ENCODE data around the gene BRD4. TPM values are rescaled to one million over a fixed set of nuclear protein-coding genes. Genes with fewer than 3 reads are reported as not detected.

Gene BRD4
- total RNA-seq, 1 donor = 25.7 TPM

- no peak for DNase-seq (ENCODE audit: insufficient read length, low spot score, missing footprints)
- Histone ChIP-seq H3K36me3 (ENCODE audit: insufficient read depth, low read length) (no peaks in the 10 kb centered on the region), H2AFZ (ENCODE audit: low read length) (no peak overlapping the region), H3K4me3 (ENCODE audit: insufficient read depth, low read length) (no peak overlapping the region), H3K9me3 (ENCODE audit: low read depth, low read length) (no peaks in the 10 kb centered on the region), H3K27ac (ENCODE audit: low read depth, low read length) (no peak overlapping the region), H3K4me2 (ENCODE audit: insufficient read depth, low read length) (no peak overlapping the region), H4K20me1 (ENCODE audit: insufficient read depth, low read length) (no peaks in the 10 kb centered on the region), H3K79me2 (ENCODE audit: insufficient read depth, low read length) (no peaks in the 10 kb centered on the region), H3K27me3 (ENCODE audit: insufficient read depth, low read length) (no peaks in the 10 kb centered on the region), H3K4me1 (ENCODE audit: insufficient read depth, low read length) (peaks cover 7% of the 10 kb centered on the region)
- TF ChIP-seq, protein P1, sequence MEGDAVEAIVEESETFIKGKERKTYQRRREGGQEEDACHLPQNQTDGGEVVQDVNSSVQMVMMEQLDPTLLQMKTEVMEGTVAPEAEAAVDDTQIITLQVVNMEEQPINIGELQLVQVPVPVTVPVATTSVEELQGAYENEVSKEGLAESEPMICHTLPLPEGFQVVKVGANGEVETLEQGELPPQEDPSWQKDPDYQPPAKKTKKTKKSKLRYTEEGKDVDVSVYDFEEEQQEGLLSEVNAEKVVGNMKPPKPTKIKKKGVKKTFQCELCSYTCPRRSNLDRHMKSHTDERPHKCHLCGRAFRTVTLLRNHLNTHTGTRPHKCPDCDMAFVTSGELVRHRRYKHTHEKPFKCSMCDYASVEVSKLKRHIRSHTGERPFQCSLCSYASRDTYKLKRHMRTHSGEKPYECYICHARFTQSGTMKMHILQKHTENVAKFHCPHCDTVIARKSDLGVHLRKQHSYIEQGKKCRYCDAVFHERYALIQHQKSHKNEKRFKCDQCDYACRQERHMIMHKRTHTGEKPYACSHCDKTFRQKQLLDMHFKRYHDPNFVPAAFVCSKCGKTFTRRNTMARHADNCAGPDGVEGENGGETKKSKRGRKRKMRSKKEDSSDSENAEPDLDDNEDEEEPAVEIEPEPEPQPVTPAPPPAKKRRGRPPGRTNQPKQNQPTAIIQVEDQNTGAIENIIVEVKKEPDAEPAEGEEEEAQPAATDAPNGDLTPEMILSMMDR (IDR thresholded peaks at IDR 0.05; ENCODE audit: extremely low read depth, low read depth, low read length) = no peak
Measured at GRCh38 chr19:15216363-15216762, 116.0 kb downstream of the BRD4 start.

DNA sequence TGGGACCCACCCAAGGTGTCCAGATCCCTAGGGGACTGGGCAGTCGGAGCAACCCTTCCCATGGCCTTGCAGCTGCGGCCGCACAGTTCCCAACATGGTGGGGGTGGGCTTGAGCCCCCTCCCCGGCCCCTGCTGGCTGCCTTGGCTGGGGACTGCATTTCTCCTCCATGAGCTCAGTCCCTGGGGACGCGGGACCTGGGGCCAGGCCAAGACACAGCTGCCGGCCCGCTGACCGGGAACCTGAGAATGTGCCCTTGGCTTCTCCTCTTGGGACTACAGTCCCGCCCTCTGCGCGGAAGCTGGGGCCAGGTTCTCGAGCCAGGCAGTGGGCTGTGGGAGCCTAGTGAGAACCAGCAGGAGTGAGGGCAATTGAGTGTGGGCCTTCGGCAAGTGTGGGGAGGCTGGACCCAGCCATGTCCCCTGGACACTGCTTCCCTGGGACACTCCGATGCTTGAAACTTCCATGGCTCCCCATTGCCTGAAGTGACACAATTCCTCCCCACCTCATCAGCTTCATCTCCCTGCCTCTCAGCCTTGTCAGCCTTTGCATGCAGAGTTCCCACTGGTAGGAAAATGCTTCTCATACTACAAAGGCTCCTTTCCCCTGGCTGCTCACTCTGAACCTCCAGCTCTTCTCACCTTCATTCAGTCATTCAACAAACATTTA is 118.5 kb downstream of the BRD4 start:
- peak overlapping the region; percentile 48 for H3K27ac ChIP-seq (ENCODE audit: low read depth, low read length)

GRCh38 chr19:15212711-15213110 is 119.6 kb downstream of the BRD4 start:
- H3K36me3 ChIP-seq (ENCODE audit: insufficient read depth, low read length) = no peaks in the 10 kb centered on the region
- no peaks in the 10 kb centered on the region for H4K20me1 ChIP-seq (ENCODE audit: insufficient read depth, low read length)
- H3K79me2 ChIP-seq (ENCODE audit: insufficient read depth, low read length) = no peaks in the 10 kb centered on the region
- H3K27ac ChIP-seq (ENCODE audit: low read depth, low read length) = no peak overlapping the region
- H3K4me2 ChIP-seq (ENCODE audit: insufficient read depth, low read length) = no peak overlapping the region
- DNase-seq (ENCODE audit: insufficient read length, low spot score, missing footprints) = no peak
- TF ChIP-seq, protein P1 (IDR thresholded peaks at IDR 0.05; ENCODE audit: extremely low read depth, low read depth, low read length) = no peak
- H2AFZ ChIP-seq (ENCODE audit: low read length) = no peak overlapping the region
- no peak overlapping the region for H3K4me3 ChIP-seq (ENCODE audit: insufficient read depth, low read length)
- peaks cover 21% of the 10 kb centered on the region for H3K4me1 ChIP-seq (ENCODE audit: insufficient read depth, low read length)
- H3K27me3 ChIP-seq (ENCODE audit: insufficient read depth, low read length) = no peaks in the 10 kb centered on the region
- H3K9me3 ChIP-seq (ENCODE audit: low read depth, low read length) = no peaks in the 10 kb centered on the region

More for the DNA sequence above, 118.5 kb downstream of the BRD4 start:
- Histone ChIP-seq H3K4me2 (ENCODE audit: insufficient read depth, low read length) (peak overlapping the region; percentile 42), H3K27me3 (ENCODE audit: insufficient read depth, low read length) (no peaks in the 10 kb centered on the region), H3K79me2 (ENCODE audit: insufficient read depth, low read length) (no peaks in the 10 kb centered on the region), H4K20me1 (ENCODE audit: insufficient read depth, low read length) (no peaks in the 10 kb centered on the region), H3K9me3 (ENCODE audit: low read depth, low read length) (no peaks in the 10 kb centered on the region), H3K4me3 (ENCODE audit: insufficient read depth, low read length) (no peak overlapping the region), H3K36me3 (ENCODE audit: insufficient read depth, low read length) (no peaks in the 10 kb centered on the region), H3K4me1 (ENCODE audit: insufficient read depth, low read length) (peaks cover 21% of the 10 kb centered on the region), H2AFZ (ENCODE audit: low read length) (peak overlapping the region; percentile 15)
- TF ChIP-seq, protein P1 (IDR thresholded peaks at IDR 0.05; ENCODE audit: extremely low read depth, low read depth, low read length) = no peak
- peak; percentile 75 for DNase-seq (ENCODE audit: insufficient read length, low spot score, missing footprints)

GRCh38 chr19:15210323-15210781 is 122.0 kb downstream of the BRD4 start:
- peak overlapping the region; percentile 23 for H3K4me2 ChIP-seq (ENCODE audit: insufficient read depth, low read length)
- peak overlapping the region; percentile 23 for H2AFZ ChIP-seq (ENCODE audit: low read length)
- peak; percentile 96 for DNase-seq (ENCODE audit: insufficient read length, low spot score, missing footprints)
- H4K20me1 ChIP-seq (ENCODE audit: insufficient read depth, low read length) = no peaks in the 10 kb centered on the region
- H3K27ac ChIP-seq (ENCODE audit: low read depth, low read length) = peak overlapping the region; percentile 90
- no peak overlapping the region for H3K4me3 ChIP-seq (ENCODE audit: insufficient read depth, low read length)
- TF ChIP-seq, protein P1 (IDR thresholded peaks at IDR 0.05; ENCODE audit: extremely low read depth, low read depth, low read length) = no peak
- H3K79me2 ChIP-seq (ENCODE audit: insufficient read depth, low read length) = no peaks in the 10 kb centered on the region
- no peaks in the 10 kb centered on the region for H3K27me3 ChIP-seq (ENCODE audit: insufficient read depth, low read length)
- no peaks in the 10 kb centered on the region for H3K9me3 ChIP-seq (ENCODE audit: low read depth, low read length)
- H3K4me1 ChIP-seq (ENCODE audit: insufficient read depth, low read length) = peaks cover 21% of the 10 kb centered on the region
- H3K36me3 ChIP-seq (ENCODE audit: insufficient read depth, low read length) = no peaks in the 10 kb centered on the region

All from osteoblast (primary cell).